ENCODE data around the gene SMS.

SMS gene

DNA sequence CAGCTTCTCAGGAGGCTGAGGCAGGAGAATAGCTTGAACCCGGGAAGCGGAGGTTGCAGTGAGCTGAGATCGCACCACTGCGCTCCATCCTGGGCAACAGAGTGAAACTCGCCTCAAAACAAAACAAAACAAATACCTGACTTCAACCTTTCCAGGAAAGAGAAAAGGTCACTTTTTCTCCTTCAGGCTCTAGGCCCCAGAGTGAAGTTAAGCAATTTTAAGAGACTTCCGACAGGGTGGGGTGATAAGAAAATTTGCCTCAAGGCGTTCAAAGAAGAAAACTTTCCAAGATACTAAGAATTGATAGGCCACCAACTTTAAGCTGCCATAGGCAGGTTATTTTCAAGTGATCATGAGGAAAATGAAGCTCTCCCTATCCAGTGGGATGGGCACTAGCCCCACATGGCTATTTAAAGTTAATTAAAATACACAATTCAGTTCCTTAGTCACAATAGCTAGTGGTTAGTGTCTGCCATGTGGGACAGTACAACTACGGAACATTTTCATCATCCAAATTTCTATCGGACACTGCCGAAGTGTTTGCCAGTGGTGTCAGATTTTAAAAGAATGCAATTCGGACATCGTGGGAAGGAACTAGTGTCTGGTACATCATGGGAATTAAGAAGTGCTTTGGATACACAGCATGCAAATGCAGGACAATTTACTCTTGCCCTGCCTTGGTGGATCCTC is 33.0 kb downstream of the SMS start:
- POLR2A ChIA-PET = no interaction called here

DNA sequence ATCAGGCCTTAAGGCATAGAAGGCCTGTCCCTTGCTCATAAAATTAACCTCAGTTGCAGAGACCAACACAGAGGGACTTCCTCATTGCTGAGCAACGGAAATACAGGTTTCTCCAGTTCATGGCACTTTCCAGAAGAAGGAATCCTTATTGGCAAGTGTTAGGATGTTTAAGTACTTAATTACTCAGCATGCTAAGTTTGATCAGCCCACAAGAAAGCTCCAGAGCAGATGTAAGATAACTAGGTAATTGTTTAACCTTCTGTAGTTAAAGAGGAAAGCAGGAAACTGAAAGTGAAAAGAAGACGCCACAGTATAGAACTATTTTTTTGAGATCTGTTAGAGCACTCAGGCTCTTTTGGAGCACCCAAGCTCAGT is 33.5 kb downstream of the SMS start:
- DNase-seq (ENCODE audit: extremely low spot score) = no peak
- ChIA-PET CTCF (interaction anchor here (1.0 to 4.7 kb wide), 2 partner anchors 11 to 13 kb away, joined by 4 to 27 read pairs; no protein-coding TSS in a partner anchor), POLR2A (no interaction called here)
- TF ChIP-seq, protein P1, sequence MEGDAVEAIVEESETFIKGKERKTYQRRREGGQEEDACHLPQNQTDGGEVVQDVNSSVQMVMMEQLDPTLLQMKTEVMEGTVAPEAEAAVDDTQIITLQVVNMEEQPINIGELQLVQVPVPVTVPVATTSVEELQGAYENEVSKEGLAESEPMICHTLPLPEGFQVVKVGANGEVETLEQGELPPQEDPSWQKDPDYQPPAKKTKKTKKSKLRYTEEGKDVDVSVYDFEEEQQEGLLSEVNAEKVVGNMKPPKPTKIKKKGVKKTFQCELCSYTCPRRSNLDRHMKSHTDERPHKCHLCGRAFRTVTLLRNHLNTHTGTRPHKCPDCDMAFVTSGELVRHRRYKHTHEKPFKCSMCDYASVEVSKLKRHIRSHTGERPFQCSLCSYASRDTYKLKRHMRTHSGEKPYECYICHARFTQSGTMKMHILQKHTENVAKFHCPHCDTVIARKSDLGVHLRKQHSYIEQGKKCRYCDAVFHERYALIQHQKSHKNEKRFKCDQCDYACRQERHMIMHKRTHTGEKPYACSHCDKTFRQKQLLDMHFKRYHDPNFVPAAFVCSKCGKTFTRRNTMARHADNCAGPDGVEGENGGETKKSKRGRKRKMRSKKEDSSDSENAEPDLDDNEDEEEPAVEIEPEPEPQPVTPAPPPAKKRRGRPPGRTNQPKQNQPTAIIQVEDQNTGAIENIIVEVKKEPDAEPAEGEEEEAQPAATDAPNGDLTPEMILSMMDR (IDR thresholded peaks at IDR 0.05; ENCODE audit: control extremely low read depth, extremely low read depth, low read depth, missing control alignments) = no peak

More for the DNA sequence above, 33.0 kb downstream of the SMS start:
- CTCF ChIA-PET = interaction anchor here (0.8 to 4.7 kb wide), 3 partner anchors 9 to 14 kb away, joined by 3 to 27 read pairs (median 6); no protein-coding TSS in a partner anchor
- TF ChIP-seq, protein P1 (IDR thresholded peaks at IDR 0.05; ENCODE audit: control extremely low read depth, extremely low read depth, low read depth, missing control alignments) = no peak
- DNase-seq (ENCODE audit: extremely low spot score) = no peak

DNA sequence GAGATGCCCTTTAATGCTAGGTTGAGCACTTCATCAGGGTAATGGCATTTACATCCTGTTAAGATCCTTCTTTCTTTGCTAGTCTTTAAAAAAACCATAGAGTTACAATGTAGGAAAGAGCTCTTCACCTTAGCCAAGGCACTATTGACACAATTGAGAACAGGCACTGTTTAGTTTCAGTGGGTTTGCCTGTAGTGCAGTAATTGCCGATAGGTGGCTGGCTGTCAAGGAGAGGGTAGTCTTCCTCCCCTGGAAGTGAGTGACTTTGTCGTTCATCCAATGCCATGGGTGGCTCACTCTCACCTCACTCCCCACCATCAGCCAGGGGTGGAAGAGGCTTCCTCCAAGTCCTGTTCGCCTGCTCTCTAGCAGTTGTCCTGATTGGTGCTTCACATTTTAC is 34.7 kb downstream of the SMS start:
- CTCF ChIA-PET = interaction anchor here (1.4 to 4.7 kb wide), 2 partner anchors 10 to 773 kb away, joined by 3 to 27 read pairs; no protein-coding TSS in a partner anchor
- POLR2A ChIA-PET = no interaction called here

DNA sequence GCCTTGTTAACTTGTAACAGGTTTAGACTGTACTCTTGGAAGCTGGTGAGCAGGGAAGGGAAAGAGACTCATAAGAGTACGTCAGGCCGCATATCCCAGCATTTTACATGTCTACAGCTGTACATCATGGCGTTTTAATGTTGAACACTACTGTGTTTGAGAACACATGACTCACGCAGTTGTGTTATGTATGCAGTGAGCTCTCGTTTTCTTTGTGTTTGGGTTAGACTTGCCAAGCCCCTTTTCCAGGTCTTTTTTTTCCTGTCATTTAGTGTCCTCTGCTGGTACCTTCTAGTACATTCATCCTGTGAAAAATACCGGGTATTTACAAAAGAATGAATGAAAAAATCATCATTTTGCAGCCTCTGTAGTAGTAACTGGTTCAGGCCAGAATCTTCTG is 35.3 kb downstream of the SMS start:
- CTCF ChIA-PET = interaction anchor here (1.4 to 4.7 kb wide), 2 partner anchors 9 to 772 kb away, joined by 3 to 27 read pairs; no protein-coding TSS in a partner anchor
- POLR2A ChIA-PET = no interaction called here
- TF ChIP-seq, protein P1 (IDR thresholded peaks at IDR 0.05; ENCODE audit: control extremely low read depth, extremely low read depth, low read depth, missing control alignments) = no peak
- DNase-seq (ENCODE audit: extremely low spot score) = no peak

More for the DNA sequence above, 34.7 kb downstream of the SMS start:
- TF ChIP-seq, protein P1 (IDR thresholded peaks at IDR 0.05; ENCODE audit: control extremely low read depth, extremely low read depth, low read depth, missing control alignments) = no peak
- no peak for DNase-seq (ENCODE audit: extremely low spot score)

DNA sequence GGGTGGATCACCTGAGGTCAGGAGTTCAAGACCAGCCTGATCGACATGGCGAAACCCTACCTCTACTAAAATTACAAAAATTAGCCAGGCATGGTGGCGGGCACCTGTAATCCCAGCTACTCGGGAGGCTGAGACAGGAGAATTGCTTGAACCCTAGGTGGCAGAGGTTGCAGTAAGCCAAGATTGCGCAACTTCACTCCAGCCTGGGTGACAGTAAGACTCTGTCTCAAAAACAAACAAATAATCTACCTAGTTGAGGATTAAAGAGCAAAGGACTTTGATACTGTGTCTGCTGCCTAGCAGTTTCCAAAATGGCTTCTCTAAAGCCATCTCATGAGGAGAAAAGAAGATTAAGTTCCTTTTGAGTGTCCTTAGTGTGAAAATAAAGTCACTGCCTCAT is 37.8 kb downstream of the SMS start:
- ChIA-PET CTCF (no interaction called here), POLR2A (no interaction called here)
- DNase-seq (ENCODE audit: extremely low spot score) = no peak
- TF ChIP-seq, protein P1 (IDR thresholded peaks at IDR 0.05; ENCODE audit: control extremely low read depth, extremely low read depth, low read depth, missing control alignments) = no peak

DNA sequence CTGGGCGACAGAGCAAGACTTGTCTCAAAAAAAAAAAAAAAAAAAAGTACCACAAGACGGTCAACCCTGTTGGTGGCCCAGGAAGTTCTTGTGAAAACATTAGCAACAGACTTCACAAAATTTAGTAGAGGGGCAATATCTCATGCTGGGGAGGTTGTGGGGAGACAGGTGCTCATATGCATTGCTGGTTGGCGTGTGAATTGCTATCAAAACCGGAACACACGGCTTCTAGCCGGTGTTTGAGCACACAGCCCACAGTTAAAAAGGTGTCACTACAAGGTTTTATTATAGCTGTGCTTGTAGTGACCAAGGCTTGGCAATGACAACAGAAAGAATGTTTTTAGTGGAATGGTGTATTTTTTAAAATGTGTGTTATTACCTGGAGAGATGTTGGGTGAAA is 41.8 kb downstream of the SMS start:
- POLR2A ChIA-PET = interaction anchor here (0.6 kb wide), 1 partner anchor 11 kb away, joined by 3 read pairs; no protein-coding TSS in a partner anchor
- no peak for DNase-seq (ENCODE audit: extremely low spot score)
- CTCF ChIA-PET = no interaction called here
- TF ChIP-seq, protein P1 (IDR thresholded peaks at IDR 0.05; ENCODE audit: control extremely low read depth, extremely low read depth, low read depth, missing control alignments) = no peak
